Endometrial microvascular endothelial cells (primary cell): ENCODE data around the gene CACNG4. TPM values are rescaled to one million over a fixed set of nuclear protein-coding genes. Genes with fewer than 3 reads are reported as not detected.

Source experiments
- in situ Hi-C: cut with HindIII; loops from 2 replicates; pipeline ENCODE4 v1.10.0; 2017; ENCODE audit warnings: low sequenced_read_pairs, low pct_unique_long_range_greater_than_20kb; ENCODE audit errors: inconsistent ontology term
- total RNA-seq: library from RNA; depleted of rRNA; stranded (reverse); fragments of >200 nt; gene quantifications from one replicate; pipeline ENCODE4 v1.2.3, GENCODE V29; 2015; ENCODE audit errors: inconsistent ontology term

Gene CACNG4
- total RNA-seq, 1 donor from 2014 or later: not detected

- in situ Hi-C loops: no loop called here
These were observed 21.8 kb upstream of the CACNG4 start for GRCh38 chr17:66942451-66943264.

GRCh38 chr17:66943484-66943883 is 21.0 kb upstream of the CACNG4 start:
- in situ Hi-C loops: no loop called here

- in situ Hi-C loops: no loop called here
These were observed 20.0 kb upstream of the CACNG4 start for GRCh38 chr17:66944351-66945146.

GRCh38 chr17:66945147-66945835 is 19.2 kb upstream of the CACNG4 start:
- in situ Hi-C loops: no loop called here

GRCh38 chr17:66946251-66946650 is 18.3 kb upstream of the CACNG4 start:
- in situ Hi-C loops: no loop called here

GRCh38 chr17:66947311-66947710 is 17.2 kb upstream of the CACNG4 start:
- in situ Hi-C loops: no loop called here

- in situ Hi-C loops: no loop called here
These were observed 16.3 kb upstream of the CACNG4 start for GRCh38 chr17:66948061-66948750.

- in situ Hi-C loops: no loop called here
These were observed 15.0 kb upstream of the CACNG4 start for GRCh38 chr17:66949501-66949900.

- in situ Hi-C loops: no loop called here
These were observed 14.2 kb upstream of the CACNG4 start for GRCh38 chr17:66950325-66950724.

GRCh38 chr17:66950886-66951604 is 13.5 kb upstream of the CACNG4 start:
- in situ Hi-C loops: no loop called here

GRCh38 chr17:66951605-66951953 is 12.9 kb upstream of the CACNG4 start:
- in situ Hi-C loops: no loop called here

- in situ Hi-C loops: no loop called here
These were observed 12.4 kb upstream of the CACNG4 start for GRCh38 chr17:66952031-66952524.

GRCh38 chr17:66952681-66953629 is 11.6 kb upstream of the CACNG4 start:
- in situ Hi-C loops: no loop called here

GRCh38 chr17:66953630-66954020 is 10.9 kb upstream of the CACNG4 start:
- in situ Hi-C loops: no loop called here

GRCh38 chr17:66954632-66955031 is 9.9 kb upstream of the CACNG4 start:
- in situ Hi-C loops: no loop called here

GRCh38 chr17:66955821-66956220 is 8.7 kb upstream of the CACNG4 start:
- in situ Hi-C loops: no loop called here

GRCh38 chr17:66956941-66957340 is 7.6 kb upstream of the CACNG4 start:
- in situ Hi-C loops: no loop called here
